Large intestine (tissue), 3 donors: ENCODE measurements around the gene EHD4. TPM values are rescaled to one million over a fixed set of nuclear protein-coding genes. Genes with fewer than 3 reads are reported as not detected.

Experiments used
- DNase-seq, 2 donors: peaks; one replicate each; pipeline versions ENCODE4 v3.0.0 to v3.0.0-alpha.2; 2013
- H3K27ac ChIP-seq: one replicate; pipeline ENCODE4 v1.5.1; 2013; ENCODE audit warnings: low read length
- H3K27me3 ChIP-seq: 2 replicates; pipeline ENCODE4 v1.6.1; 2013; ENCODE audit warnings: low read length; ENCODE audit not compliant: control insufficient read depth, insufficient read depth
- H3K36me3 ChIP-seq: 2 replicates; pipeline ENCODE4 v1.6.1; 2013; ENCODE audit warnings: low read length; ENCODE audit not compliant: control insufficient read depth, insufficient read depth
- H3K4me1 ChIP-seq: one replicate; pipeline ENCODE4 v1.6.1; 2013; ENCODE audit warnings: low read length; ENCODE audit not compliant: control insufficient read depth, insufficient read depth
- H3K4me3 ChIP-seq: one replicate; pipeline ENCODE4 v1.5.1; 2013; ENCODE audit warnings: low read length
- H3K9me3 ChIP-seq: one replicate; pipeline ENCODE4 v1.6.1; 2013; ENCODE audit warnings: mild to moderate bottlenecking, low read depth, low read length, moderate library complexity; ENCODE audit not compliant: control insufficient read depth
- WGBS: methylation state at CpG from one replicate; pipeline ENCODE4 v1.1.5; 2013; ENCODE audit warnings: low lambda C conversion rate; ENCODE audit not compliant: insufficient coverage; 5-methylcytosine and 5-hydroxymethylcytosine counted together
- polyA plus RNA-seq: library from polyadenylated mRNA; unstranded; fragments of 120-200 nt; gene quantifications from one replicate; pipeline ENCODE4 v1.2.1, GENCODE V29; 2013

Gene EHD4
- polyA plus RNA-seq, 1 donor = 13.1 TPM

DNA sequence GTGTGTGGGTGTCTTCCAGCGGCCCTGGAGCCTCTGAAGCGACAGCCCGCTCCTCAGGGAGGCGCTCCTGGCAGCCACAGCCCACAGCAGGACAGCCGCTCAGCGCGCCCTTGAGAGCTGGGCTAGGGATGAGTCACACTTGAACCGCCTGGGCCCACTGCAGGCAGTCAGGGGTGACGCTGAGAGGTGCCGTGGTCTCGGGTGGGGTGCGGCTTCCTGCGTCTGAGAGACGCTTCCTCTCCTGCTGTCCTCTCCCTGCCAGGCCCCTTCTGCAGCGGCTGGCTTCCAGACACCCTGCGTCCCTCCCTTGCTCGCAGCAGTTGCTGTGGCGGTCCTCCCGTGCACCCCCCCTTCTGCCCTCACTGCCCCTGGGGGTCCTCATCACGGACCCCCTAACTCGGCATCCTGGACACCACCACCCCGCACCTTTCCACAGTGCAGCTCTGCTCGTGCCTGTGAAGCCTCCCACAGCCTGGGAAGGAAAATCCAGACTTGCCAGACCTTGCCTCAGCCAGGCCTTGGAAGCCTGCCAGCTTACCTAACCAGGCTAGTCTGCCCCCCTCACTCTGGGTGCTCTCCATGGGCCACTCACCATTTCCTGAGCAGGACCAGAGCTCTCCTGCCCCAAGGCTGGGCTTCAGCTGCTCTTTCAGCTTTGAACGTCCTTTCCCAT, 77.4 kb downstream of the EHD4 start:
- Histone ChIP-seq H3K4me3 (no peak overlapping the region), H3K9me3 (peaks cover 3% of the 10 kb centered on the region), H3K4me1 (peaks cover 11% of the 10 kb centered on the region), H3K27ac (no peak overlapping the region), H3K36me3 (peaks cover 12% of the 10 kb centered on the region), H3K27me3 (no peaks in the 10 kb centered on the region)
- 73% methylated on average over 2 of the region's 24 CpGs for WGBS
- peak in 1 of 2 donors; percentile 37 for DNase-seq

DNA sequence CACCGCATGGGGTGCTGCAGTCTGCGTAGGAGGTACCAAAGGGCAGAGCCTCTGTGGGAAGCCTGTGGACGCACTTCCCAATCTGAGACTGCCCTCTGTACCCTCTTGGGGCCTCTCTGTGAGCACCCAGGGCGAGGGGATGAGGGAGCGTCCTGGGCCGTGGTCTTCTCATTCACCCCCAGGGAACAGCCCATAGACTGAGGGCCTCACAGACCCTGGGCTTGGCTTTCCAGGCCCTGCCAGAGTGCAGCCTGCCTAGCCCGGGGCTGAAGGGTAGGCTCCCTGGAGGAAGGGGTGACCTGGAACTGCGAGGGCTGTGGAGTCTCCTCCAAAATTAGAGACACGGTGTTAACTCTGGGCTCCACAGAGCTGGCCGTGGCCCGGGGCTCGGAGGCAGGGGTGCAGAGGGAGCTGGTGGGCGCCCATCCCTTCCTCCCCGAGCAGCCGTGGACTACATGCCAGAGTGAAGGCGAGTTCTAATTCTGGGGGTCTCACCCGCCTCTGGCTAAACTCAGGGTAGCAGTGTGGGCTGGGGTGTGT, 78.0 kb downstream of the EHD4 start:
- no peak overlapping the region for H3K4me3 ChIP-seq
- H3K4me1 ChIP-seq = peaks cover 11% of the 10 kb centered on the region
- no peaks in the 10 kb centered on the region for H3K27me3 ChIP-seq
- peaks cover 3% of the 10 kb centered on the region for H3K9me3 ChIP-seq
- H3K36me3 ChIP-seq = peaks cover 6% of the 10 kb centered on the region
- H3K27ac ChIP-seq = no peak overlapping the region
- DNase-seq = no peak
- WGBS = no CpG with 5 or more reads among the region's 17 CpGs

DNA sequence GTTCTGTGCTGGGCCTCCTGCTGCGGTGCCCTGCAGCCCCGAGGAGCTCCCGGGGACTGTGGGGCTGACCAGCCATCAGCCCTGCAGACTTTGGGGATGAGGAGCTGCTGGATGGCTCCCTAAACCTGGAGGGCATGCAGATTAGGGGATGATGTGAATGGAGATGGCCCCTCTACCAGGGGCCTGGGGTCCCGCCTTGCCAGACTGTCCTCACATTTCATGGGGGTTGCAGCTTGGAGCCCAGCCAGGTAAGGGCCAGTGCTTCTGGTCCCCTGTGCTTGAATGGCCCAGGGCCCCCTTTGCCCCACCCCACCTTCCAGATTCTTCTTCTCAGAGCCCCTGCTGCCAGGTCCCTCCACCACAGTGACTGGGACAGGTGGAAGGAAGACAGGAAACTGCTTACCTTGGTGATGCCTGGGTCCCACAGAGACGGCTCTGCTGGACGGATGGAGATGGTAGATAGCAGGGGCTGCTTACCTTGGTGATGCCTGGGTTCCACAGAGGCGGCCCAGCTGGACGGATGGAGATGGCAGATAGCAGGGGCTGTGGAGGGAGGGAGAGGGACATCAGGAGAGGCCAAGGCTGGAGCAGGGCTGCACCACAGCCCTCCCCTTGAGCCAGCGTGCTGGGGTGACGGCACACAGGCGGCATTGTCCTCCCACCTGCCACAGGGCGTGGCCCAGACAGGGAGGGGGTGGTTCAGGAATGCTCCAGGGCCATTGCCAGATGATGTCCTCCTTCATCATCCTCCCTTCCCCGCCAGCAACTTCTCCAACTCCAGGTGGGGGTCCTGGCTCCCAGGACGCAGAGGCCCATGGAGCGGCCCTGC, 78.7 kb downstream of the EHD4 start, which contains the start of gene SPTBN5:
TSS of gene SPTBN5 (minus strand) at position 632 of the 829 bp plus-strand sequence. CDS start at position 76, 556 bp downstream.
- Histone ChIP-seq H3K36me3 (peaks cover 3% of the 10 kb centered on the region), H3K4me3 (no peak within 1 kb of the TSS), H3K4me1 (peaks cover 11% of the 10 kb centered on the region), H3K27ac (no peak within 1 kb of the TSS), H3K9me3 (peaks cover 3% of the 10 kb centered on the region), H3K27me3 (no peaks in the 10 kb centered on the region)
- peak in 1 of 2 donors; percentile 37 for DNase-seq
- no CpG with 5 or more reads among the region's 15 CpGs for WGBS

DNA sequence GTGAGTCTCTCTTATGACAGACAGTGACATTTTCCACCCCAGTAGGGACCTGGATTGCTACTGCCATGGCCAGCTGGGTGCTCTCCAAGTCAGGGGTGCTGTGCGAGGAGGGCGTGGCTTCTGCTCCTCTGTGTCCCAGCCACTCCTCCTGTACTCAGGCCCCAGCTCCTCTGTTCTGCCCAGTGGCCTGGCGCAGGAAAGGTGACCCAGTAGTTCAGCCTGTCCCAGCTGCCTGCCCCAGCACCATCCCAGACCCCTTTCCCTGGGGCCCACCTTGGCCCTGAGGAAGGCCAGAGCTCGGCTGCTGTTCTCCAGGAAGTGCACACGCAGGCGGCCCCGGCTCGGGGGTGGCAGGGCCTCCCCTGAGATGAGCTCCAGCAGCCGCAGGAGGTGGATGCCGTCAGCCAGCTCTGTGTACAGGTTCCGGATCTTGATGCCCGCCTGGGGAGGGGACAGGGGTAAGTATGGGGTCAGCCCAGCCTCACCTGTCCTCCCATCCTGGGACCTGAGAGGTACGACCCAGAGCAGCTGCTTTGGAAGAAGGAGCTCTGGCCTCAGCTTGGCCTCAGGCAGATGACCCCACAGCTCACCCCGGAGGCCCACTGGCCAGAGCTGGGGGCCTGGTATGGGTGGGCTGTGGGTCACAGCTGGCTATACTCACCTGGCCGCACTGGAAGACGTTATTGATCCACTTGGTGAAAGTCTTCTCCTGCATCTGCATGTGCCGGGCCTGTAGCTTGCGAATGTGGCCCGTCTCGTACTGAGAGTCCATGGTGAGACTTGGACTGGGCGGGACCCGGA, 79.5 kb downstream of the EHD4 start:
- peaks cover 11% of the 10 kb centered on the region for H3K4me1 ChIP-seq
- no peak overlapping the region for H3K4me3 ChIP-seq
- H3K36me3 ChIP-seq = peaks cover 3% of the 10 kb centered on the region
- H3K27ac ChIP-seq = no peak overlapping the region
- no CpG with 5 or more reads among the region's 22 CpGs for WGBS
- H3K27me3 ChIP-seq = no peaks in the 10 kb centered on the region
- peaks cover 3% of the 10 kb centered on the region for H3K9me3 ChIP-seq
- DNase-seq = no peak

DNA sequence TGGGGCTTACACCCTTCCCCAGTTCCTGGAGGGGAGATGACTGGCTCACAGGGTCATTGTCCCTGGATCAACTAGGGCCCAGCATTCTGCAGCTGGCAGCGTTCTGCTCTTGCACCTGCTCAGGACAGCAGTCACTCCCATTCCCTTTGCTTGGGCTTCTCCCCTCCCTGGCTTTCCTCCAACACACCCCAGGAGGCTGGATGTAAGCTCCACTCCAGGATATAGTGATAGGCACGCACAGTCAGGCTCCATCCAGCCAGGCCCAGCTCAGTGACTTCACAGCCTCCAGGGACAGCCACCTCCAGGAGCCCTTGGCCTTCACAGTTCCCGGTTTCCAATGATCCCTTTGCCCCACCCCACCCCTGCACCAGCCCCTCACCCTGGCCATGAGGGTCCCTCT, 80.4 kb downstream of the EHD4 start:
- Histone ChIP-seq H3K27ac (no peak overlapping the region), H3K27me3 (no peaks in the 10 kb centered on the region), H3K36me3 (peaks cover 3% of the 10 kb centered on the region), H3K4me3 (no peak overlapping the region), H3K9me3 (peaks cover 3% of the 10 kb centered on the region), H3K4me1 (peaks cover 11% of the 10 kb centered on the region)
- DNase-seq = no peak
- WGBS = no CpG with 5 or more reads among the region's 3 CpGs

DNA sequence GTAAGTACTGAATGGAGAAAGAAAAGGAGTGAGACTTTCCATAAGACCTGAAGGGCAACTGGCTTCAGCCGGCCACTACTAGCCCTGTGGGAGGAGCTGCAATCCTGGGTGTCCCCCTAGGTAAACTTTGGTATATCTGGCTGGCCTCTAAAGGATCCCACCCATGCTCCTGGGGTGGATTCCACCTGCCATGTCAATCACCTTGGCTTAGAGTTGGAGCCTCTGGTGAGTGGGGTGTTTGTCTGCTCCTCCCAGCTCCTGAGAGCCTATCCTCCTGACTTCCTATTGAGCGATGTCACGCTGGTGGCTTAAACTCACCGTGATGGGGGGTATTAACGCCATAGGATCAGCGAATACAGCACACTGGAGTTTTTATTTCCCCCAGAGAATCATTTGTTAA, 81.1 kb downstream of the EHD4 start:
- Histone ChIP-seq H3K36me3 (no peaks in the 10 kb centered on the region), H3K4me1 (peaks cover 11% of the 10 kb centered on the region), H3K9me3 (peaks cover 3% of the 10 kb centered on the region), H3K27ac (no peak overlapping the region), H3K4me3 (no peak overlapping the region), H3K27me3 (no peaks in the 10 kb centered on the region)
- DNase-seq = no peak
- no CpG with 5 or more reads among the region's 6 CpGs for WGBS

DNA sequence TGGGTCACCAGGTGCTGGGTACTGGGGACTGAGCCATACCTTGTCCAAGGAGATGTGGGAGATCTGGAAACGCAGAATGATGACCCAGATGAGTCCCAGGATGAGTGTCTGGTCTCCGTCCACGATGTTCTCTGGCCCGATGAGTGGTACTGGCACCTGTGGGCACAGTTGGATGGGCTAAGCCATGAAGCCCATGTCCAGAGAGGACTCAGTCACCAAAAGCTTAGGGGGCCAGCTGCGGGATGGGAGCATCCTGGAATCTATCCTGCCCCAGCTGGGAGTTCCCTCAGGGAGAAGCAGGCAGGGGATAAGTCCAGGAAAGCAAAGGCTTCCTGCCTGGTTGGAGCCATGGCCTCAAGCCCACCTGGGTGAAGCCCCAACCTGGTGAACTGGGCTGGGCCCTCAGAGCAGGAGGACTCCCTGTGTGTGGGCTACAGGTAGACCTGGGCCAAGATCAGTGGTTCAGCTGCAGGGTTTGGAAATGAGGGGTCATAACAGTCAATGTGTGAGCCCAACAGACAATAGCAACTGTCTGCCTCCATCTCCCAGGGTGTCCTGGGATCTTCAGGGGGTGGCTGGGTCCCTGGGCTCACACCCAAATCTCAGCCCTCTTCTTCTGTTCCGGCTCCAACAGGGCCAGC, 82.2 kb downstream of the EHD4 start:
- WGBS = no CpG with 5 or more reads among the region's 6 CpGs
- H3K9me3 ChIP-seq = peaks cover 3% of the 10 kb centered on the region

DNA sequence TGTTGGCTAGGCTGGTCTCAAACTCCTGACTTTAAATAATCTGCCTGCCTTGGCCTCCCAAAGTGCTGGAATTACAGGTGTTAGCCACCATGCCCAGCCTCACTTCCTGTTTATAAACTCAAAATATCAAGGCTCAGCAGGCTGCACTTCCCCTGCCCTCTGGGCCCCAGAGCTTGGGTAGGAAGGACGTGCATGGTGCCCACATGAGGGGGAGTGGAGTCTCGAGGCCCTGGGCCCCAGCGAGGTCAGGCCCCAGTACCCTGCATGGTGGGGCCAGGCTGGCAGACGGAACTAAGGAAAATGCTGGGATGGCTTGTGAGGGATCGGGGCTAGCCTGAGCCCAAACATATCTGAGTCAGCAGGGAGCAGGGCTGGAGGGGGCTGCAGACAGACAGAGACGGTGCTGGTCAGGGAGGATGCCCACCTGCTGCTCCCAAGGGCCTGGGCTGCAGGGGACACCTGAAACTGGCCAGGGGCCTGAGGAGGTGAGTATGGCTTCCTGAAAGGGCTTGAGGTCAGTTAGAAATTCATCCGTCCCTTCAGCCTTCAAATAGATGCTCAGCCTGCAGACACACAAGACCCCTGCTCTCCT, 83.6 kb downstream of the EHD4 start:
- peaks cover 3% of the 10 kb centered on the region for H3K9me3 ChIP-seq
- DNase-seq = no peak
- no peaks in the 10 kb centered on the region for H3K36me3 ChIP-seq
- peaks cover 5% of the 10 kb centered on the region for H3K4me1 ChIP-seq
- no peak overlapping the region for H3K27ac ChIP-seq
- whole genome bisulfite sequencing = no CpG with 5 or more reads among the region's 7 CpGs
- no peak overlapping the region for H3K4me3 ChIP-seq
- H3K27me3 ChIP-seq = no peaks in the 10 kb centered on the region

More for the DNA sequence above, 82.2 kb downstream of the EHD4 start:
- no peak for DNase-seq
- Histone ChIP-seq H3K4me1 (peaks cover 11% of the 10 kb centered on the region), H3K27ac (no peak overlapping the region), H3K4me3 (no peak overlapping the region), H3K36me3 (no peaks in the 10 kb centered on the region), H3K27me3 (no peaks in the 10 kb centered on the region)

DNA sequence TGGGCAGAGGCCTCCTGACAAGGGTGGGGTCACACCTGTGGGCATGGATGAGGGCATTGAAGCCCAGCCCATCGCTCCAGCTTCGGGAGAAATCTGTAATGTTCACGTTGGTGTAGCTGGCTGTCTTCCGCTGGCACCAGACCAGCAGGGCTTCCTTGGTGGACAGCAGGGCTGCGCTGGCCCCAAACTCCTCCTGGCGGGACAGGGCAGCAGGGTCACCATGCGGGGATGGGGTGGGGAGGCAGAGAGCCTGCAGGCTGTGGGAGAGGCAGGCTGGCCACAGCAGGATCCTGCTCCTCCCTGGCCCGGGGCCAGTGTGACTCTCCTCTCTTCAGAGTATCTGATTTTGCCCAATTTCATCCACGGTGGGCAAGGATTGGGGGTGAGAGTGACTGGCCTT, 84.5 kb downstream of the EHD4 start:
- Histone ChIP-seq H3K4me1 (no peaks in the 10 kb centered on the region), H3K9me3 (peaks cover 3% of the 10 kb centered on the region), H3K36me3 (no peaks in the 10 kb centered on the region), H3K27me3 (no peaks in the 10 kb centered on the region), H3K4me3 (no peak overlapping the region), H3K27ac (no peak overlapping the region)
- no peak for DNase-seq
- no CpG with 5 or more reads among the region's 9 CpGs for WGBS
